ENCODE measurements around the gene USP17L5. TPM values are rescaled to one million over a fixed set of nuclear protein-coding genes. Genes with fewer than 3 reads are reported as not detected.
"Not testable (repeated sequence)": the region's sequence is repeated elsewhere in the genome, so short reads cannot be mapped to it uniquely, and the experiment has no call there.

USP17L5 gene, protein sequence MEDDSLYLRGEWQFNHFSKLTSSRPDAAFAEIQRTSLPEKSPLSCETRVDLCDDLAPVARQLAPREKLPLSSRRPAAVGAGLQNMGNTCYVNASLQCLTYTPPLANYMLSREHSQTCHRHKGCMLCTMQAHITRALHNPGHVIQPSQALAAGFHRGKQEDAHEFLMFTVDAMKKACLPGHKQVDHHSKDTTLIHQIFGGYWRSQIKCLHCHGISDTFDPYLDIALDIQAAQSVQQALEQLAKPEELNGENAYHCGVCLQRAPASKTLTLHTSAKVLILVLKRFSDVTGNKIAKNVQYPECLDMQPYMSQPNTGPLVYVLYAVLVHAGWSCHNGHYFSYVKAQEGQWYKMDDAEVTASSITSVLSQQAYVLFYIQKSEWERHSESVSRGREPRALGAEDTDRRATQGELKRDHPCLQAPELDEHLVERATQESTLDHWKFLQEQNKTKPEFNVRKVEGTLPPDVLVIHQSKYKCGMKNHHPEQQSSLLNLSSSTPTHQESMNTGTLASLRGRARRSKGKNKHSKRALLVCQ
- not detected for total RNA-seq

DNA sequence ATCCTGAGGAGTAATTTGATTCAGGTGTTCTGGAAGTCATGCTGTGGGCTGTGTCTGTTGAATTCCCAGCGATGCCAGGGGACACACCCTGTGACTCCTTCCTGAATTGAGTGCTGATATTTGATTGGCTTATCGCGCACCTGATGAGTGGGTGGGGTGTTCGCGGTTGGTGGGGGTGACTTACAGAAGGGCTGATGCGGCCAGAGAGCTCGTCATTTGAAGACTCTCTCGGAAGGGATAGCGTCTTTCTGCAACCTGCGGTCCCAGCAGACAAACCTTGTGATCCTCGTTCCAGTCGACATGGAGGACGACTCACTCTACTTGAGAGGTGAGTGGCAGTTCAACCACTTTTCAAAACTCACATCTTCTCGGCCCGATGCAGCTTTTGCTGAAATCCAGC is at the start of gene USP17L5:
TSS of gene USP17L5 (plus strand) at position 301 of the 400 bp plus-strand sequence. CDS start at position 301, 0 bp downstream.
- no CpG with 5 or more reads among the region's 15 CpGs for WGBS
- not testable (repeated sequence) for H3K27me3 ChIP-seq; H3K4me1 ChIP-seq; DNase-seq (ENCODE audit: low spot score in 2 of 2); H3K27ac ChIP-seq; H3K9me3 ChIP-seq; H3K36me3 ChIP-seq; H3K4me3 ChIP-seq

DNA sequence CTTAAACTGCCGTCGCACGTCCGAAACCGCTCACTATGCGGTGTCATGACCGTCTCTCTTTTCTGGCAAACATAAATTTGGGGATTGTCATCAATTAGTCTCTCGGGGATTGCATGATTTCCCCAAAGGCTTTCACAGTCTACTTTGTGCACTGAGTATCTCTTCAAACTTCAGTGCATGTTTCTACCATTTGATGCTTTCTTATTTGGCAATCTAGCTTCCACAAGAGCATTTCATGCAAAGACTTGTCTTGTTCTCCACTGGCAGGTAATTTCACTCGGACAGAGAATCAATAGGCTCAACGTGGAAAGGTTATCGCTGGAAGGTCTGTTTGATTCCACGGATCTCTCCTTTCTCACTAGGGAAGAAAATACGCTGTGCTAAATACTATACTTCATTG is 15.0 kb upstream of the USP17L5 start:
- H3K9me3 ChIP-seq; H3K27ac ChIP-seq; H3K4me1 ChIP-seq; H3K36me3 ChIP-seq; H3K4me3 ChIP-seq; DNase-seq (ENCODE audit: low spot score in 2 of 2); H3K27me3 ChIP-seq: not testable (repeated sequence)
- WGBS: 91% methylated on average over 5 of the region's 13 CpGs

DNA sequence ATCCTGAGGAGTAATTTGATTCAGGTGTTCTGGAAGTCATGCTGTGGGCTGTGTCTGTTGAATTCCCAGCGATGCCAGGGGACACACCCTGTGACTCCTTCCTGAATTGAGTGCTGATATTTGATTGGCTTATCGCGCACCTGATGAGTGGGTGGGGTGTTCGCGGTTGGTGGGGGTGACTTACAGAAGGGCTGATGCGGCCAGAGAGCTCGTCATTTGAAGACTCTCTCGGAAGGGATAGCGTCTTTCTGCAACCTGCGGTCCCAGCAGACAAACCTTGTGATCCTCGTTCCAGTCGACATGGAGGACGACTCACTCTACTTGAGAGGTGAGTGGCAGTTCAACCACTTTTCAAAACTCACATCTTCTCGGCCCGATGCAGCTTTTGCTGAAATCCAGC is 14.3 kb upstream of the USP17L5 start, which contains the start of gene USP17L24:
TSS of gene USP17L24 (plus strand) at position 301 of the 400 bp plus-strand sequence. CDS start at position 301, 0 bp downstream.
- not testable (repeated sequence) for H3K4me1 ChIP-seq; DNase-seq (ENCODE audit: low spot score in 2 of 2); H3K9me3 ChIP-seq; H3K27ac ChIP-seq; H3K36me3 ChIP-seq; H3K4me3 ChIP-seq; H3K27me3 ChIP-seq
- WGBS: no CpG with 5 or more reads among the region's 15 CpGs

DNA sequence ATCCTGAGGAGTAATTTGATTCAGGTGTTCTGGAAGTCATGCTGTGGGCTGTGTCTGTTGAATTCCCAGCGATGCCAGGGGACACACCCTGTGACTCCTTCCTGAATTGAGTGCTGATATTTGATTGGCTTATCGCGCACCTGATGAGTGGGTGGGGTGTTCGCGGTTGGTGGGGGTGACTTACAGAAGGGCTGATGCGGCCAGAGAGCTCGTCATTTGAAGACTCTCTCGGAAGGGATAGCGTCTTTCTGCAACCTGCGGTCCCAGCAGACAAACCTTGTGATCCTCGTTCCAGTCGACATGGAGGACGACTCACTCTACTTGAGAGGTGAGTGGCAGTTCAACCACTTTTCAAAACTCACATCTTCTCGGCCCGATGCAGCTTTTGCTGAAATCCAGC is 9.6 kb upstream of the USP17L5 start, which contains the start of gene USP17L25:
TSS of gene USP17L25 (plus strand) at position 301 of the 400 bp plus-strand sequence. CDS start at position 301, 0 bp downstream.
- H3K27me3 ChIP-seq; H3K4me3 ChIP-seq; H3K4me1 ChIP-seq; H3K9me3 ChIP-seq; H3K36me3 ChIP-seq; H3K27ac ChIP-seq; DNase-seq (ENCODE audit: low spot score in 2 of 2): not testable (repeated sequence)
- no CpG with 5 or more reads among the region's 15 CpGs for WGBS

DNA sequence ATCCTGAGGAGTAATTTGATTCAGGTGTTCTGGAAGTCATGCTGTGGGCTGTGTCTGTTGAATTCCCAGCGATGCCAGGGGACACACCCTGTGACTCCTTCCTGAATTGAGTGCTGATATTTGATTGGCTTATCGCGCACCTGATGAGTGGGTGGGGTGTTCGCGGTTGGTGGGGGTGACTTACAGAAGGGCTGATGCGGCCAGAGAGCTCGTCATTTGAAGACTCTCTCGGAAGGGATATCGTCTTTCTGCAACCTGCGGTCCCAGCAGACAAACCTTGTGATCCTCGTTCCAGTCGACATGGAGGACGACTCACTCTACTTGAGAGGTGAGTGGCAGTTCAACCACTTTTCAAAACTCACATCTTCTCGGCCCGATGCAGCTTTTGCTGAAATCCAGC is 4.8 kb upstream of the USP17L5 start, which contains the start of gene USP17L26:
TSS of gene USP17L26 (plus strand) at position 301 of the 400 bp plus-strand sequence. CDS start at position 301, 0 bp downstream.
- H3K4me1 ChIP-seq; H3K27me3 ChIP-seq; H3K4me3 ChIP-seq; H3K36me3 ChIP-seq; H3K9me3 ChIP-seq; H3K27ac ChIP-seq; DNase-seq (ENCODE audit: low spot score in 2 of 2): not testable (repeated sequence)
- no CpG with 5 or more reads among the region's 15 CpGs for WGBS

DNA sequence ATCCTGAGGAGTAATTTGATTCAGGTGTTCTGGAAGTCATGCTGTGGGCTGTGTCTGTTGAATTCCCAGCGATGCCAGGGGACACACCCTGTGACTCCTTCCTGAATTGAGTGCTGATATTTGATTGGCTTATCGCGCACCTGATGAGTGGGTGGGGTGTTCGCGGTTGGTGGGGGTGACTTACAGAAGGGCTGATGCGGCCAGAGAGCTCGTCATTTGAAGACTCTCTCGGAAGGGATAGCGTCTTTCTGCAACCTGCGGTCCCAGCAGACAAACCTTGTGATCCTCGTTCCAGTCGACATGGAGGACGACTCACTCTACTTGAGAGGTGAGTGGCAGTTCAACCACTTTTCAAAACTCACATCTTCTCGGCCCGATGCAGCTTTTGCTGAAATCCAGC is 4.6 kb downstream of the USP17L5 start, which contains the start of gene USP17L27:
TSS of gene USP17L27 (plus strand) at position 301 of the 400 bp plus-strand sequence. CDS start at position 301, 0 bp downstream.
- WGBS: no CpG with 5 or more reads among the region's 15 CpGs
- not testable (repeated sequence) for H3K9me3 ChIP-seq; H3K36me3 ChIP-seq; H3K4me1 ChIP-seq; H3K27ac ChIP-seq; H3K4me3 ChIP-seq; H3K27me3 ChIP-seq; DNase-seq (ENCODE audit: low spot score in 2 of 2)

DNA sequence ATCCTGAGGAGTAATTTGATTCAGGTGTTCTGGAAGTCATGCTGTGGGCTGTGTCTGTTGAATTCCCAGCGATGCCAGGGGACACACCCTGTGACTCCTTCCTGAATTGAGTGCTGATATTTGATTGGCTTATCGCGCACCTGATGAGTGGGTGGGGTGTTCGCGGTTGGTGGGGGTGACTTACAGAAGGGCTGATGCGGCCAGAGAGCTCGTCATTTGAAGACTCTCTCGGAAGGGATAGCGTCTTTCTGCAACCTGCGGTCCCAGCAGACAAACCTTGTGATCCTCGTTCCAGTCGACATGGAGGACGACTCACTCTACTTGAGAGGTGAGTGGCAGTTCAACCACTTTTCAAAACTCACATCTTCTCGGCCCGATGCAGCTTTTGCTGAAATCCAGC is 9.4 kb downstream of the USP17L5 start, which contains the start of gene USP17L28:
TSS of gene USP17L28 (plus strand) at position 301 of the 400 bp plus-strand sequence. CDS start at position 301, 0 bp downstream.
- not testable (repeated sequence) for H3K36me3 ChIP-seq; H3K4me1 ChIP-seq; H3K27ac ChIP-seq; DNase-seq (ENCODE audit: low spot score in 2 of 2); H3K27me3 ChIP-seq; H3K4me3 ChIP-seq; H3K9me3 ChIP-seq
- WGBS: no CpG with 5 or more reads among the region's 15 CpGs

DNA sequence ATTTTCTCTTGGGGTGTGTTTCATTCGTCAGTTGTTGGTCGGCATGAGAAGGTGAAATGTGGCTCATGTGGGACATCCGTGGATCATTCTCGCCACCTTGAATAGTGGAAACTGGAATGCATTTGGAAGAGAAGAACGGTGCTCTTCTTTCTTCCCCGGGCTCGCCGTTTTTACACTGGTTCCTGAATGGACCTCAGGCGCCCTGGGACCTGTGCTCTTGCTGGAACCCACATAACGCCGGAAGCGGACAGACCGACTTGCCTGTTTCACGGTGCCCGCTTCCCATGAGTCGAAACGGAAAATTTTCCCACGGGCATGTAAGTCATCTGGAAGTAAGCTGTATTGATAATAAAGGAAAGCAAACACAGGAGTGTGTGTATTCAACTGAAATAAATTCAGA is 11.7 kb downstream of the USP17L5 start:
- not testable (repeated sequence) for H3K27me3 ChIP-seq; H3K9me3 ChIP-seq; H3K27ac ChIP-seq; H3K4me1 ChIP-seq; H3K36me3 ChIP-seq; DNase-seq (ENCODE audit: low spot score in 2 of 2); H3K4me3 ChIP-seq
- no CpG with 5 or more reads among the region's 18 CpGs for WGBS

DNA sequence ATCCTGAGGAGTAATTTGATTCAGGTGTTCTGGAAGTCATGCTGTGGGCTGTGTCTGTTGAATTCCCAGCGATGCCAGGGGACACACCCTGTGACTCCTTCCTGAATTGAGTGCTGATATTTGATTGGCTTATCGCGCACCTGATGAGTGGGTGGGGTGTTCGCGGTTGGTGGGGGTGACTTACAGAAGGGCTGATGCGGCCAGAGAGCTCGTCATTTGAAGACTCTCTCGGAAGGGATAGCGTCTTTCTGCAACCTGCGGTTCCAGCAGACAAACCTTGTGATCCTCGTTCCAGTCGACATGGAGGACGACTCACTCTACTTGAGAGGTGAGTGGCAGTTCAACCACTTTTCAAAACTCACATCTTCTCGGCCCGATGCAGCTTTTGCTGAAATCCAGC is 14.1 kb downstream of the USP17L5 start, which contains the start of gene USP17L29:
TSS of gene USP17L29 (plus strand) at position 301 of the 400 bp plus-strand sequence. CDS start at position 301, 0 bp downstream.
- H3K9me3 ChIP-seq; H3K4me3 ChIP-seq; H3K4me1 ChIP-seq; DNase-seq (ENCODE audit: low spot score in 2 of 2); H3K36me3 ChIP-seq; H3K27me3 ChIP-seq; H3K27ac ChIP-seq: not testable (repeated sequence)
- no CpG with 5 or more reads among the region's 15 CpGs for WGBS

DNA sequence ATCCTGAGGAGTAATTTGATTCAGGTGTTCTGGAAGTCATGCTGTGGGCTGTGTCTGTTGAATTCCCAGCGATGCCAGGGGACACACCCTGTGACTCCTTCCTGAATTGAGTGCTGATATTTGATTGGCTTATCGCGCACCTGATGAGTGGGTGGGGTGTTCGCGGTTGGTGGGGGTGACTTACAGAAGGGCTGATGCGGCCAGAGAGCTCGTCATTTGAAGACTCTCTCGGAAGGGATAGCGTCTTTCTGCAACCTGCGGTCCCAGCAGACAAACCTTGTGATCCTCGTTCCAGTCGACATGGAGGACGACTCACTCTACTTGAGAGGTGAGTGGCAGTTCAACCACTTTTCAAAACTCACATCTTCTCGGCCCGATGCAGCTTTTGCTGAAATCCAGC is 23.6 kb downstream of the USP17L5 start, which contains the start of gene USP17L30:
TSS of gene USP17L30 (plus strand) at position 301 of the 400 bp plus-strand sequence. CDS start at position 301, 0 bp downstream.
- not testable (repeated sequence) for H3K4me3 ChIP-seq; H3K4me1 ChIP-seq; H3K27me3 ChIP-seq; H3K27ac ChIP-seq; DNase-seq (ENCODE audit: low spot score in 2 of 2); H3K36me3 ChIP-seq; H3K9me3 ChIP-seq
- no CpG with 5 or more reads among the region's 15 CpGs for WGBS

DNA sequence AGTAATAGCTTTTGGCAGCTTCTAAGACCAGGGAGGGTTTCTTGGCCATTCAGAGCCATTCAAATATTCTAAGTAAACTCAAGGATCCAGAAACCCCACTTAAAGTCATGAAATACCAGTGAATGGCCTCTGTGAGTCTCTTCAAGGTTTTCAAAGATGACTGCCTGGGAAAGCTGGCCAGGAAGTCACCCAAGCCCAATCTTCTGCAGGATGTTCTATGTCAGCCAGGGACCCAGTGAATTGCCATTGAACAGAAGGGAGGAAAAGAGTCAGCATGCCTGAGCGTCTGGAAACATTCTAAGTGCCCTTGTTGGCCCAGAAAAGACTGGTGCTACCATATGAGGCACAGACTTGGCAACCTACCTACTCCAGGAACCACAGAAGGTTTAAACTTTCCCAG is 40.7 kb downstream of the USP17L5 start:
- H3K27me3 ChIP-seq; H3K4me1 ChIP-seq; H3K4me3 ChIP-seq; DNase-seq (ENCODE audit: low spot score in 2 of 2); H3K9me3 ChIP-seq; H3K27ac ChIP-seq; H3K36me3 ChIP-seq: not testable (repeated sequence)
- no CpG with 5 or more reads among the region's 1 CpG for WGBS

All from suprapubic skin (tissue), 4 donors.